IMR-90 (cell line): ENCODE measurements around the gene RPA3. TPM values are rescaled to one million over a fixed set of nuclear protein-coding genes. Genes with fewer than 3 reads are reported as not detected.

Experiments used
- ATAC-seq: fragments of 200-7000 bp; cut with Tn5 transposase; 2 replicates; pipeline ENCODE4 v1.9.1; 2020; ENCODE audit warnings: low read depth, mild to moderate bottlenecking, moderate library complexity
- BruUV-seq: library from RNA; stranded (reverse); fragments of 400-500 nt; replicated peaks from 2 replicates; lab custom pipeline; 2021; lab: Mats Ljungman, UMichigan
- CTCF ChIA-PET: fragments of 300-600 bp; formaldehyde crosslinking; extraction: SDS; loops from one replicate; lab custom pipeline; 2021; ENCODE audit warnings: antibody characterized with exemption; lab: Yijun Ruan, JAX
- POLR2A ChIA-PET: fragments of 300-600 bp; sonication (Branson Sonifier 250); formaldehyde crosslinking; loops from one replicate; lab custom pipeline; 2022; ENCODE audit warnings: antibody characterized with exemption; ENCODE audit not compliant: unreplicated experiment; lab: Charles Lee
- DNase-seq: peaks from one replicate; pipeline ENCODE4 v3.0.0; 2013
- H2AFZ ChIP-seq: replicated peaks from 2 replicates; pipeline ENCODE3; 2013; ENCODE audit warnings: low read length, mild to moderate bottlenecking; ENCODE audit not compliant: poor library complexity
- H2AK5ac ChIP-seq: 2 replicates; pipeline ENCODE4 v1.6.1; 2013; ENCODE audit warnings: low read depth, low read length, inconsistent platforms
- H2AK9ac ChIP-seq: replicated peaks from 2 replicates; pipeline ENCODE3; 2013; ENCODE audit warnings: mild to moderate bottlenecking, low read depth, low read length, moderate library complexity; ENCODE audit not compliant: poor library complexity
- H2BK120ac ChIP-seq: 2 replicates; pipeline ENCODE4 v1.6.1; 2013; ENCODE audit warnings: low read depth, low read length, inconsistent platforms
- H2BK15ac ChIP-seq: 3 replicates; pipeline ENCODE4 v1.6.1; 2013; ENCODE audit warnings: low read depth, low read length, inconsistent platforms
- H2BK20ac ChIP-seq: 2 replicates; pipeline ENCODE4 v1.6.1; 2013; ENCODE audit warnings: low read depth, mild to moderate bottlenecking, inconsistent platforms, low read length, moderate library complexity
- H2BK5ac ChIP-seq: 2 replicates; pipeline ENCODE4 v1.6.1; 2013; ENCODE audit warnings: mild to moderate bottlenecking, low read depth, low read length, inconsistent platforms; ENCODE audit not compliant: poor library complexity, severe bottlenecking
- H3K14ac ChIP-seq: replicated peaks from 2 replicates; pipeline ENCODE4 v1.6.1; 2013; ENCODE audit warnings: low read depth, low read length, inconsistent platforms
- H3K18ac ChIP-seq: 2 replicates; pipeline ENCODE4 v1.6.1; 2013; ENCODE audit warnings: low read depth, low read length, control low read depth
- H3K23ac ChIP-seq: 2 replicates; pipeline ENCODE4 v1.6.1; 2013; ENCODE audit warnings: low read depth, low read length, inconsistent platforms
- H3K27ac ChIP-seq: 2 replicates; pipeline ENCODE4 v1.5.1; 2013; ENCODE audit warnings: mild to moderate bottlenecking, control low read depth, low read length; ENCODE audit not compliant: insufficient read depth
- H3K27me3 ChIP-seq: 2 replicates; pipeline ENCODE4 v1.6.1; 2013; ENCODE audit warnings: low read length; ENCODE audit not compliant: control insufficient read depth, insufficient read depth
- H3K36me3 ChIP-seq: 2 replicates; pipeline ENCODE4 v1.6.1; 2013; ENCODE audit warnings: low read length, mixed read lengths; ENCODE audit not compliant: control insufficient read depth, insufficient read depth
- H3K4ac ChIP-seq: 2 replicates; pipeline ENCODE4 v1.6.1; 2013; ENCODE audit warnings: low read depth, low read length, inconsistent platforms
- H3K4me1 ChIP-seq: 2 replicates; pipeline ENCODE4 v1.6.1; 2013; ENCODE audit warnings: low read length, mixed read lengths; ENCODE audit not compliant: control insufficient read depth, insufficient read depth
- H3K4me2 ChIP-seq: 2 replicates; pipeline ENCODE4 v1.6.1; 2013; ENCODE audit warnings: low read depth, mild to moderate bottlenecking, control low read depth, low read length, moderate library complexity
- H3K4me3 ChIP-seq: 2 replicates; pipeline ENCODE4 v1.5.1; 2013; ENCODE audit warnings: low read depth, mild to moderate bottlenecking, control low read depth, low read length, moderate library complexity; ENCODE audit not compliant: insufficient read depth
- H3K56ac ChIP-seq: 2 replicates; pipeline ENCODE4 v1.6.1; 2013; ENCODE audit warnings: low read length, inconsistent platforms; ENCODE audit not compliant: insufficient read depth; ENCODE audit errors: extremely low read depth
- H3K79me1 ChIP-seq, 2 experiments: 2 replicates each; pipeline ENCODE4 v1.6.1; 2013; ENCODE audit warnings: low read length in 2 of 2, inconsistent platforms in 1 of 2, low read depth in 1 of 2
- H3K9ac ChIP-seq: 2 replicates; pipeline ENCODE4 v1.6.1; 2013; ENCODE audit warnings: low read depth, low read length, control low read depth
- H3K9me1 ChIP-seq: 2 replicates; pipeline ENCODE4 v1.6.1; 2013; ENCODE audit warnings: low read length, inconsistent platforms; ENCODE audit not compliant: insufficient read depth
- H3K9me3 ChIP-seq: 2 replicates; pipeline ENCODE4 v1.6.1; 2013; ENCODE audit warnings: low read length; ENCODE audit not compliant: control insufficient read depth, insufficient read depth
- H4K20me1 ChIP-seq: 2 replicates; pipeline ENCODE4 v1.6.1; 2013; ENCODE audit warnings: low read length, inconsistent platforms; ENCODE audit not compliant: insufficient read depth
- H4K5ac ChIP-seq: 2 replicates; pipeline ENCODE4 v1.6.1; 2013; ENCODE audit warnings: mild to moderate bottlenecking, low read depth, low read length, control low read depth
- H4K8ac ChIP-seq, 2 experiments: 2 replicates each; pipeline ENCODE4 v1.6.1; 2013; ENCODE audit warnings: low read depth in 2 of 2, low read length in 2 of 2, control low read depth in 1 of 2, inconsistent platforms in 1 of 2
- H4K91ac ChIP-seq: 2 replicates; pipeline ENCODE4 v1.6.1; 2013; ENCODE audit warnings: low read depth, low read length, inconsistent platforms; ENCODE audit not compliant: insufficient read depth
- BHLHE40 ChIP-seq: fragments of 150-350 bp; IDR thresholded peaks from 2 replicates; pipeline ENCODE4 v1.6.1; 2016; ENCODE audit warnings: mild to moderate bottlenecking, low read depth, low read length
- CHD1 ChIP-seq: IDR thresholded peaks from 2 replicates; pipeline ENCODE4 v1.6.1; 2012; ENCODE audit warnings: low read depth, low read length, improper control_type of control experiment
- CTCF ChIP-seq: conservative IDR thresholded peaks from 2 replicates; pipeline ENCODE4 v1.5.1; 2012; ENCODE audit warnings: mild to moderate bottlenecking, low read depth, low read length, improper control_type of control experiment
- ELK1 ChIP-seq: fragments of 150-350 bp; IDR thresholded peaks from 2 replicates; pipeline ENCODE4 v1.6.1; 2016; ENCODE audit warnings: low read depth, mild to moderate bottlenecking, low read length, moderate library complexity, borderline replicate concordance
- FOS ChIP-seq: fragments of 150-350 bp; IDR thresholded peaks from 2 replicates; pipeline ENCODE4 v1.6.1; 2016; ENCODE audit warnings: low read depth, low read length
- MAFK ChIP-seq: IDR thresholded peaks from 2 replicates; pipeline ENCODE4 v1.6.1; 2012; ENCODE audit warnings: low read depth, low read length, improper control_type of control experiment
- MXI1 ChIP-seq: IDR thresholded peaks from 2 replicates; pipeline ENCODE4 v1.6.1; 2012; ENCODE audit warnings: low read depth, mild to moderate bottlenecking, low read length, moderate library complexity, borderline replicate concordance
- RFX5 ChIP-seq: IDR thresholded peaks from 2 replicates; pipeline ENCODE4 v1.8.0; 2012; ENCODE audit warnings: low read depth, mild to moderate bottlenecking, low read length, moderate library complexity
- SMC3 ChIP-seq: fragments of 150-350 bp; IDR thresholded peaks from 2 replicates; pipeline ENCODE4 v1.6.1; 2016; ENCODE audit warnings: low read depth, mild to moderate bottlenecking, antibody characterized with exemption, low read length, moderate library complexity
- WGBS, 2 experiments: methylation state at CpG; one replicate each; pipeline versions ENCODE4 v1.1.5 to v1.1.7; 2013; ENCODE audit warnings: missing lambda C conversion rate in 2 of 2; ENCODE audit not compliant: insufficient read length in 1 of 2; ENCODE audit errors: extremely low coverage in 2 of 2; 5-methylcytosine and 5-hydroxymethylcytosine counted together
- dilution Hi-C: fragments of 300-500 bp; cut with HindIII; formaldehyde crosslinking; loops from one replicate; pipeline ENCODE4 v1.14.3; 2018; ENCODE audit warnings: low sequenced_read_pairs; ENCODE audit not compliant: unreplicated experiment
- in situ Hi-C: fragments of 300-500 bp; cut with MboI; formaldehyde crosslinking; loops from 3 replicates; pipeline ENCODE4 v1.14.3; 2019; ENCODE audit warnings: low sequenced_read_pairs, inconsistent platforms, mixed read lengths
- intact Hi-C: fragments of 100-400 bp; cut with micrococcal nuclease; formaldehyde crosslinking; loops from 2 replicates; pipeline ENCODE4 v1.10.0; 2022
- polyA plus RNA-seq, 3 experiments: library from polyadenylated mRNA; depleted of rRNA; stranded (reverse); fragments of >200 nt; gene quantifications; 2 replicates each; pipeline ENCODE4 v1.2.3, GENCODE V29; 2012; ENCODE audit warnings: low replicate concordance in 1 of 3
- total RNA-seq: library from RNA; depleted of rRNA; stranded (reverse); fragments of >200 nt; gene quantifications from 2 replicates; pipeline ENCODE4 v1.2.3, GENCODE V29; 2012

Gene RPA3
- total and polyA plus RNA-seq, 2 of the 4 experiments (the other 2 are of a cell fraction), result 12.7 to 21.1 TPM

- CTCF ChIA-PET, result no interaction called here
Measured at GRCh38 chr7:7738622-7739021, 20.2 kb upstream of the RPA3 start.

More at GRCh38 chr7:7738622-7739021, 20.2 kb upstream of the RPA3 start:
- Histone ChIP-seq H3K9me1 (no peaks in the 10 kb centered on the region), H3K36me3 (no peaks in the 10 kb centered on the region), H4K5ac (no peak overlapping the region), H2BK5ac (no peak overlapping the region), H3K56ac (no peak overlapping the region), H3K14ac (no peak overlapping the region), H4K8ac (no peak overlapping the region), H4K20me1 (no peaks in the 10 kb centered on the region), H3K4me2 (no peak overlapping the region), H3K4ac (no peak overlapping the region), H3K4me3 (no peak overlapping the region), H3K27ac (no peak overlapping the region), H2AFZ (no peak overlapping the region), H3K27me3 (no peaks in the 10 kb centered on the region), H2BK15ac (no peak overlapping the region), H4K91ac (no peak overlapping the region), H2BK120ac (no peak overlapping the region), H3K9ac (no peak overlapping the region), H3K18ac (no peak overlapping the region), H3K23ac (no peak overlapping the region), H2AK9ac (no peak overlapping the region), H3K4me1 (no peaks in the 10 kb centered on the region), H3K9me3 (no peaks in the 10 kb centered on the region), H2BK20ac (no peak overlapping the region), H3K79me1 (no peaks in the 10 kb centered on the region), H2AK5ac (no peak overlapping the region)
- intact Hi-C loops (no loop called here), dilution Hi-C loops (no loop called here), in situ Hi-C loops (no loop called here)
- TF ChIP-seq MAFK (no peak), CTCF (no peak), CHD1 (no peak), SMC3 (no peak), BHLHE40 (no peak), FOS (no peak), MXI1 (no peak), ELK1 (no peak), RFX5 (no peak)
- no TSS peak for BruUV-seq
- WGBS, 2 experiments, result 67% methylated on average over 1 of the region's 3 CpGs; no CpG with 5 or more reads in 1 of the 2 experiments
- DNase-seq (no peak), ATAC-seq (no peak)
- POLR2A ChIA-PET, result no interaction called here
